Tibial nerve (tissue), 4 donors: ENCODE results near the gene FBLN2.

Source experiments
- EP300 ChIP-seq, 2 donors: sonication (generic); formaldehyde crosslinking; IDR thresholded peaks; one replicate each; pipeline ENCODE4 v1.6.1; 2017; ENCODE audit warnings: antibody characterized with exemption in 2 of 2, mild to moderate bottlenecking in 1 of 2
- POLR2A ChIP-seq, 2 donors: fragments of 450-650 bp; IDR thresholded peaks; one replicate each; pipeline ENCODE4 v1.6.1; 2017; ENCODE audit warnings: antibody characterized with exemption in 2 of 2, mild to moderate bottlenecking in 2 of 2, moderate library complexity in 2 of 2
- TF ChIP-seq, protein P1 (sequence below), 5 experiments: fragments of 200-600 bp in 3 of 5; fragments of 450-650 bp in 2 of 5; sonication (generic) in 3 of 5; IDR thresholded peaks; one replicate each; pipeline ENCODE4 v1.5.1; 2016 to 2019; ENCODE audit warnings: antibody characterized with exemption in 5 of 5, mild to moderate bottlenecking in 3 of 5, moderate library complexity in 2 of 5

DNA sequence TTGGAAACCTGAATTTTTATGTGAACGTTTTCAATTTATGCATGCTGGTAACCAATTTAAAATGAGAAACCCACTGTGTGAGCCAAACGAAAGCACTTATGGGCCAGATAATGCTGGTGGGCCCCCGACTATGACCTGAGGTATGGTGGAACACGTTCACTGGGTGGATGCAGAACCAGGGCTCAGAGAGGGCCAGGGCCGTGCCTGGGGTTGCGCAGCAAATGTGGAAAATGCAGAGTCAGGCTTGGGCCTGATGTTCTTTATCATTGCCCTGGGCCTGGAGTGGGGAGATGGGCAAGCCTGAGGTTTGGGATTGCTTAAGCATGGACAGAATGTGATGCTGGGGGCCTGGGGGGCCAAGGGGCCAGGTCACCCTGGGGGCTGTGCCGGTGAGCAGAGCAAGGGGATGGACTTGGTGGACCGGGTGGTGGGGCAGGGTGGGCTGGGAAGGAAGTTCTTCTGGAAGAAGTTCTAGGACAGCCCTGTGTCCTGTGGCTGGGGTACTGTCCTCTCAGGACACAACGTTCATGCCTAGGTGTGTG, 17.9 kb downstream of the FBLN2 start:
- TF ChIP-seq, protein P1, sequence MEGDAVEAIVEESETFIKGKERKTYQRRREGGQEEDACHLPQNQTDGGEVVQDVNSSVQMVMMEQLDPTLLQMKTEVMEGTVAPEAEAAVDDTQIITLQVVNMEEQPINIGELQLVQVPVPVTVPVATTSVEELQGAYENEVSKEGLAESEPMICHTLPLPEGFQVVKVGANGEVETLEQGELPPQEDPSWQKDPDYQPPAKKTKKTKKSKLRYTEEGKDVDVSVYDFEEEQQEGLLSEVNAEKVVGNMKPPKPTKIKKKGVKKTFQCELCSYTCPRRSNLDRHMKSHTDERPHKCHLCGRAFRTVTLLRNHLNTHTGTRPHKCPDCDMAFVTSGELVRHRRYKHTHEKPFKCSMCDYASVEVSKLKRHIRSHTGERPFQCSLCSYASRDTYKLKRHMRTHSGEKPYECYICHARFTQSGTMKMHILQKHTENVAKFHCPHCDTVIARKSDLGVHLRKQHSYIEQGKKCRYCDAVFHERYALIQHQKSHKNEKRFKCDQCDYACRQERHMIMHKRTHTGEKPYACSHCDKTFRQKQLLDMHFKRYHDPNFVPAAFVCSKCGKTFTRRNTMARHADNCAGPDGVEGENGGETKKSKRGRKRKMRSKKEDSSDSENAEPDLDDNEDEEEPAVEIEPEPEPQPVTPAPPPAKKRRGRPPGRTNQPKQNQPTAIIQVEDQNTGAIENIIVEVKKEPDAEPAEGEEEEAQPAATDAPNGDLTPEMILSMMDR (IDR thresholded peaks at IDR 0.05) = no peak
- TF ChIP-seq EP300 (IDR thresholded peaks at IDR 0.05) (no peak), POLR2A (IDR thresholded peaks at IDR 0.05) (no peak)
